Measurements from ENCODE around the gene SERPINA3.
"Not testable (repeated sequence)": the region's sequence is repeated elsewhere in the genome, so short reads cannot be mapped to it uniquely, and the experiment has no call there.

SERPINA3 gene

GRCh38 chr14:94584591-94585280 is 27.5 kb upstream of the SERPINA3 start:
- DNase-seq (ENCODE audit: low read depth): no peak

GRCh38 chr14:94586635-94587034 is 25.6 kb upstream of the SERPINA3 start:
- no peak for DNase-seq (ENCODE audit: low read depth)

DNA sequence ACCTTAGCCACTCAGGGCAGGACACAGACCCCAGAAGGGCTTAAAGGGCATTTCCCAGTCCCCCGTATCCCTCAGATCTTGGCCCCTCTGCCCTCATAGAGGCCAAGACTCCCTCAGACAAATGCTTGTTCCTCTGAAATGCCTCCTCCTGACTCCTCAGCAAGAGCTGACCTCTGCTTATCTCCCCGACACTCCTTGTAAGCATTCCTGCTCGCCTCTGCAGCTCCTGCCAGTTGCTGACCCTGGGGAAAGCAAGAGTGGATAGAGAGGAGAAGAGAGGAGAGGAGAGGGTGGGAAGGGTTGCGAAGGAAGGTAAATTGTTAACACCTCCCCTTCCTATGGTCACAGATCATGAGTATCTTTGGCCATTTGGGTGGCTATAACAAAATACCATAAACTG is 23.9 kb upstream of the SERPINA3 start:
- no peak for DNase-seq (ENCODE audit: low read depth)

GRCh38 chr14:94591073-94591472 is 21.1 kb upstream of the SERPINA3 start:
- DNase-seq (ENCODE audit: low read depth): no peak

DNA sequence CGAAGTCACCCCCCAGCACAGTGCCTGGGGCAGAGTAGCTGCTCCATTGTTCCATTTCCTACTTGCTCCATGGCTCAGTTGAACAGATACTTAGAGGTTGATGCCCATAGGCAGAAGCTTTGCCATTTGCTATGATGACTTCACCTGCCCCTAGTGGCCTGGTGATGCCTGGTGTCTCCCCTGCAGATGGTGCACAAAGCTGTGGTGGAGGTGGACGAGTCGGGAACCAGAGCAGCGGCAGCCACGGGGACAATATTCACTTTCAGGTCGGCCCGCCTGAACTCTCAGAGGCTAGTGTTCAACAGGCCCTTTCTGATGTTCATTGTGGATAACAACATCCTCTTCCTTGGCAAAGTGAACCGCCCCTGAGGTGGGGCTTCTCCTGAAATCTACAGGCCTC is 20.3 kb upstream of the SERPINA3 start:
- no peak for DNase-seq (ENCODE audit: low read depth)

- DNase-seq (ENCODE audit: low read depth): no peak
Measured at GRCh38 chr14:94592457-94592856, 19.7 kb upstream of the SERPINA3 start.

GRCh38 chr14:94593376-94593748 is 18.8 kb upstream of the SERPINA3 start:
- DNase-seq (ENCODE audit: low read depth): no peak

GRCh38 chr14:94593749-94594431 is 18.3 kb upstream of the SERPINA3 start:
- DNase-seq (ENCODE audit: low read depth): no peak

- no peak for DNase-seq (ENCODE audit: low read depth)
Measured at GRCh38 chr14:94594441-94594840, 17.8 kb upstream of the SERPINA3 start.

- DNase-seq (ENCODE audit: low read depth): no peak
Measured at GRCh38 chr14:94595912-94596311, 16.3 kb upstream of the SERPINA3 start.

- DNase-seq (ENCODE audit: low read depth): no peak
Measured at GRCh38 chr14:94596361-94596760, 15.8 kb upstream of the SERPINA3 start.

DNA sequence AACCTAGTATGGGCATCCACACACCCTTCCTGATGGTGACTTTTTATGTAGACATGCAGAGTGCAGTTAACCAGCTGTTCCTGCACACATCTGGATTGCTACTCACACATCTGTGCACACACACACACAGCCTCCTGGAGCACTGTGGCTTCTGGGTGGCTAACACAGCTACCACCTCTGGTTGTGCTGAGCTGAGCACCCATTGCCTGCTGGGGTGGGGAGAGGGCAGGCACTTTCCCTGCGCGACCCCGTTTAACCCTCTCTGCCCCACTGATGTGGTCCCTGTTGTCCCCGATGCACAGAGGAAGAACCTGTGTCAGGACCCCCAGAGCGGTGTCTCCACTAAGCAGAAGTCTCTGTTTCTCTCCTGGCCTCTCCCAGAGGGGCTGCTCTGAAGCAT is 14.4 kb upstream of the SERPINA3 start:
- DNase-seq (ENCODE audit: low read depth): no peak

DNA sequence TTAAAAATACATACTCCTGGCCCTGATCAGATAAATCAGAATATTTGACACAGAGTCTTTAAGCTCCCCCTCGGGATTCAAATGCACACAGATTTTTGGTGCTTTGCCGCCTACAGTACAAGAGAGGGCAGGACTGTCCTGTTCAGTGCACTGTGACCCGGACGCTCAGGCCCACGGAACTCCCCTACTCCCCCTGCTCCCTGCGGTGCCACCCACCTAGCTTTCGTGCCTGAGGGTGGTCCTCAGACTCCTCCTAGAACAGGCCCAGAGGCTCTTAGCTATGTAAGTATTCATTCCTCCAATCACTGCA is 13.7 kb upstream of the SERPINA3 start:
- DNase-seq (ENCODE audit: low read depth): no peak

DNA sequence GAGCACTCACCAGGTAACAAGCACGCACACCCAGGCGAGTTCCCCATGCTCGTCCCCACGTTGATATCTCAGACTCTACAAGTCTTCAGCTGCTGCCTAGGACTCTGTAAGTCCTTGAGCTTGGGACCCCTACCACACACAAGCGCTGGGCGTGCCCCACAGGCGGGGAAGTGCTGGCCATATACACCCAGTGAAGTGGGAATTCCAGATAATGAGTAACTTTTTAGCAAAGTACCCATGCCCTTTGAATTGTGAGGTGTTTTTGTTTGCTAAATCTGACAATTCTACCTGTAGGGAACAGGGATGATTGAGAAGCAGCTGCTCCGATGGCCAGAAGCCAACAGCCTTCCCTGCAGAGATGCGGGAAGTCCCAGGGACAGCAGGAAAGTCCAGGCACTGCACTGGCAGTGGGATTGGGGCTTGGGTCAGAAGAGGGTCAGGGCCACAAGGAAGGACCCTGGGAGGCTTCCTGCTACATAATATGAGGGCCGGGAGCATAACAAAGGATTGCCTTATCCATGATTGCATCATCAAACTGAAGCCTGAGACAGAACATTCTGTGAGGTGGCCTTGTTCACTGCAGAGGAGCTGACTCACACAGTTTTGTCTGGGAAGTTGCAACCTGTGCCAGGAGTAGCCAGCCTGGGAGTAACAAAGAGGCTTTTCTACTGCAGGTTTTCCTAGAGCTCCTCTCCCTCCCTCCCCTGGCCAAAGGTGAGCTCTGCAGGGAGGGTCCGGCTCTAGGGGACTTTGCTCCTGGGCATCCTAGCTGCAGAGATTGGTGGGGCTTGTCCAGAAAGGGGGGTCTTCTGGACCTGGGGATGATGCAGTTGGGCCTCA is 13.2 kb upstream of the SERPINA3 start:
- DNase-seq (ENCODE audit: low read depth): no peak

DNA sequence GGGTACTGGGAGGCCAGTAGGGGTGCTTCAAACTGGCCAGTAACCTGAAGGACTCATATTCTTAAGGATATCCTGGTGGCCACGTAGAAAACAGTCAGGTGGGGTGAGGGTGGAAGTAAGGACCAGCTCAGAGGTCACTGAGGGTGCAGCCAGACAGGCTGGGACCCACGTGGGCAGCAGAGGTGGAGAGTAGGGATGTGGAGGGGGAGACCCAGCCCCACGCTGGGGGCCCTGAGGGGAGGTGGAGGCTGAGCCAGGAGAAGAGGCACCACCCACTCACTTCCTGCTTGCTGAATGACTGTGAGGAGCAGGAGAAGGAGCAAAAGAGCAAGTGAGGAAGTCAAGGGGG is 12.6 kb upstream of the SERPINA3 start:
- no peak for DNase-seq (ENCODE audit: low read depth)

DNA sequence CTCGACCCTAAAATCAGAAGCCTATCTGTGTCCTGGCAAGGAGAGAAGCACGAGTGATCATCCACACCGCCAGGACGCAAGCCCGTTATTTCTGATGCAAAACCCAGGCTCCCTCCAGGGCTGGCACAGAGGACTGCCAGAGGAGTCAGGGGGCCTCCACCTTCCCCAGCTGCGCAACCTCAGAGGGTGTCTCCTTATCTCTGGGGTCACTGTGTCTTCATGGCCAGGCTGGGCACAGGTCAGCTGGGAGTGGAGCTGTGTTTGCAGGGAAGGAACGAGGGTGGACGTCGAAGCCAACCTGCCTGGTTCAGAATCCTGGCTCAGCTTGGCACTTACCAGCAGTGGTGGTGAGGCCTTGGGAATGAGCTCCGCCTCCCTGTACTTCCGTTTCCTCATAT is 12.0 kb upstream of the SERPINA3 start:
- DNase-seq (ENCODE audit: low read depth): no peak

GRCh38 chr14:94601884-94602391 is 10.3 kb upstream of the SERPINA3 start:
- no peak for DNase-seq (ENCODE audit: low read depth)

DNA sequence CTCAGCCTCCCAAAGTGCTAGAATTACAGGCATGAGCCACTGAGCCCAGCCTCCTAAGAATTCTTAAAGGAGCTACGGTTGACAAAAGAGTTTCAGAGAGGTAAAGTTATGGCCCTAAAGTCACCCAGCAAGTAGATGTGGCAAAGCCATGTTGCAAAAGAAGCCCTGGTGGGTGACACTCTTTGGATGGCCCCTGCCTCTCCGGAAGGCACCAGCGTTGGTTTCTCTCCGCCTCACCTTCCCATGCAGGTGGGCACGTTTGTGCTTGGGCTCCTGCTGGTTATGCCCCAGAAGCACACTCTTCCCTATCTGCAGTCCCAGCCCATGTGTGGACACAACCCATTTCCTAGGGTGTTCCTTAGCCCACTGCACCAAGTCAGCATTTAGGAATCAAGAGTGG is 9.5 kb upstream of the SERPINA3 start:
- DNase-seq (ENCODE audit: low read depth): no peak

GRCh38 chr14:94605361-94605760 is 6.8 kb upstream of the SERPINA3 start:
- DNase-seq (ENCODE audit: low read depth): no peak

GRCh38 chr14:94608966-94609365 is 3.2 kb upstream of the SERPINA3 start:
- not testable (repeated sequence) for DNase-seq (ENCODE audit: low read depth)

GRCh38 chr14:94611179-94611578 is 1.0 kb upstream of the SERPINA3 start:
- no peak for DNase-seq (ENCODE audit: low read depth)

DNA sequence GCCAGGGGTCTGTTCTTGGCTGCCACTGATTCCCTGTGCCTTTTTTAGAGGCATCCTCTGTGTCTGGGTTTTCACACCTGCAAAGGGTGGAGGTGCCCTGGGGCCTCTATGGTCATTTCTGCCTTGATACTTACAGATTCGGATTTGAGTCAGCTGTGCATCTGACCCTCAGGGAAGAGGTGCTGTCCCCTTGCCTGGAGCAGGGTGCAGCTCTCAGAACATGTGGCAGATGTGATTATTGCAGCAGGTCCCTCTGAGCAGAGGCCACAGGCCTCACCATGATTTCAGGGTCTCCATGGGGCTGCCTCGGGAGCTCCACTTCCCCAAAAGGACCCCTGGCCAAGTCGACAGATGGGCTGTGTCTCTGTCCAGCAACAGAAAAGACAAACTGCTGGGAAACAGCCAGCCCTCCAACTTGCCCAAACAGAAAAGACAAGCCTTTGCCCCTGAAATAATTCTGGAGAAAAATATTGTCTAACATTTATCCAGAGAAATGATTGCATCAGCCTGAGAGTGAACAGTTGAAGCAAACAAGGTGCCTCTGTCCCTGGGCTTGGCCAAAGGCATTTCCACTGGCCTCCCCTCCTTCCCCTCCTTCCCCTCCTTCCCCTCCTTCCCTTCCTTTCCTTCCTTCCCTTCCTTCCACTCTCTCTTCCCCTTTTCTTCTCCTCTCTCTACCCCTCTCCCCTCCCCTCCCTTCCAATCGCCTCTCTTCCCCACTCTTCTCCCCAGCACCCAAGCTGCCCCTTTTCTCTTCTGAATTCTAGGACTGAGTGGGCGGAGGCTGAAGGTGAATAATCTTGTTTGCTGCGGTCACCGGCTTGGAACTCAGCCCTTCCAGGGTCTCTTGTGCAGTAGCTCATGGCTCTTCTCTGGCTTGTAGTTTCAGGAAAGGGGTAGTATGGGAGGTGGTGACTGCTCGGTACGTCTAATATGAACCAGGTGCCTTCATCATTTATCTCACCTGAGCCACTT is 676 bp downstream of the SERPINA3 start:
- no peak for DNase-seq (ENCODE audit: low read depth)
